Endometrial microvascular endothelial cells (primary cell): Measurements from ENCODE around the gene SNAI1. TPM values are rescaled to one million over a fixed set of nuclear protein-coding genes. Genes with fewer than 3 reads are reported as not detected.
"Not testable (repeated sequence)": the region's sequence is repeated elsewhere in the genome, so short reads cannot be mapped to it uniquely, and the experiment has no call there.

ENCODE experiments used
- in situ Hi-C: cut with HindIII; loops from 2 replicates; pipeline ENCODE4 v1.10.0; 2017; ENCODE audit warnings: low sequenced_read_pairs, low pct_unique_long_range_greater_than_20kb; ENCODE audit errors: inconsistent ontology term
- total RNA-seq: library from RNA; depleted of rRNA; stranded (reverse); fragments of >200 nt; gene quantifications from one replicate; pipeline ENCODE4 v1.2.3, GENCODE V29; 2015; ENCODE audit errors: inconsistent ontology term

SNAI1 gene
- total RNA-seq: 4.0 TPM

DNA sequence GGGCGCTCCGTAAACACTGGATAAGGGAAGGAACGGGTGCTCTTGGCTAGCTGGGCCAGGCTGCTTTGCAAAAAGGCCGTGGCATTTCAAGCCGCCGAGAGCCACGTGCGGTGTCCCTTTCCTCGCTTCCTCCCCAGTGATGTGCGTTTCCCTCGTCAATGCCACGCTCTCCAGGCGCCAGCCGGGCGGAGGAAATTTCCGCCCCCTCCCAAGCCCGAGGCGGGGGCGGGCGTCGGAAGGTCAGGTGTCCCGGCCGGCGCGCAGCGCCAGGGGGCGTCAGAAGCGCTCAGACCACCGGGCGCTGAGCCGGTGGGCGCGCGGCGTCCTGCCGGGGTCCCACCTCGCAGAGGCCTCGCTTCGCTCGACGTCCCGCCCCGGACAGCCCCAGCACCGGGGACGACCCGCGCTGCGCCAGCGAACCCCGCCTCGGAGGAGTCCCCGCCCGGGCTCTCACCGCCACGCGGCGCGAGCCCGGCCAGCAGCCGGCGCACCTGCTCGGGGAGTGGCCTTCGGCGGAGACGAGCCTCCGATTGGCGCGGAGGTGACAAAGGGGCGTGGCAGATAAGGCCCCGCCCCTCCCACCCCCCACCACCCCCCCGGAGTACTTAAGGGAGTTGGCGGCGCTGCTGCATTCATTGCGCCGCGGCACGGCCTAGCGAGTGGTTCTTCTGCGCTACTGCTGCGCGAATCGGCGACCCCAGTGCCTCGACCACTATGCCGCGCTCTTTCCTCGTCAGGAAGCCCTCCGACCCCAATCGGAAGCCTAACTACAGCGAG lies at the start of gene SNAI1:
TSS of gene SNAI1 (plus strand) at position 635 of the 777 bp plus-strand sequence. CDS start at position 715, 80 bp downstream.
- in situ Hi-C loops: no loop called here

DNA sequence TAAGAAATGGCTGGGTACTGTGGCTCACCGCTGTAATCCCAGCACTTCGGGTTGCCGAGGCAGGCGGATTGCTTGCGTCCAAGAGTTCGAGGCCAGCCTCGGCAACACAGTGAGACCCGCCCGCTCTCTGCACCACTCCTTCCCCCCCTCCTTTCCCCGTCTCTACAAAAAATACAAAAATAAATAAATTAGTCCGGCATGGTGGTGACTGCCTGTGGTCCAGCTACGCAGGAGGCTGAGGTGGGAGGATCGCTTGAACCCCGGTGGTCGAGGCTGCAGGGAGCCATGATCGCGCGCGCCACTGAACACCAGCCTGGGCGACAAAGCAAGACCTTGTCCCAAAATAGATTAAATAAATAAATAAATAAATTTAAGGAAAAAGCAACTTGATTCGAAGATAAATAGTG lies 47.0 kb upstream of the SNAI1 start:
- in situ Hi-C loops: no loop called here

DNA sequence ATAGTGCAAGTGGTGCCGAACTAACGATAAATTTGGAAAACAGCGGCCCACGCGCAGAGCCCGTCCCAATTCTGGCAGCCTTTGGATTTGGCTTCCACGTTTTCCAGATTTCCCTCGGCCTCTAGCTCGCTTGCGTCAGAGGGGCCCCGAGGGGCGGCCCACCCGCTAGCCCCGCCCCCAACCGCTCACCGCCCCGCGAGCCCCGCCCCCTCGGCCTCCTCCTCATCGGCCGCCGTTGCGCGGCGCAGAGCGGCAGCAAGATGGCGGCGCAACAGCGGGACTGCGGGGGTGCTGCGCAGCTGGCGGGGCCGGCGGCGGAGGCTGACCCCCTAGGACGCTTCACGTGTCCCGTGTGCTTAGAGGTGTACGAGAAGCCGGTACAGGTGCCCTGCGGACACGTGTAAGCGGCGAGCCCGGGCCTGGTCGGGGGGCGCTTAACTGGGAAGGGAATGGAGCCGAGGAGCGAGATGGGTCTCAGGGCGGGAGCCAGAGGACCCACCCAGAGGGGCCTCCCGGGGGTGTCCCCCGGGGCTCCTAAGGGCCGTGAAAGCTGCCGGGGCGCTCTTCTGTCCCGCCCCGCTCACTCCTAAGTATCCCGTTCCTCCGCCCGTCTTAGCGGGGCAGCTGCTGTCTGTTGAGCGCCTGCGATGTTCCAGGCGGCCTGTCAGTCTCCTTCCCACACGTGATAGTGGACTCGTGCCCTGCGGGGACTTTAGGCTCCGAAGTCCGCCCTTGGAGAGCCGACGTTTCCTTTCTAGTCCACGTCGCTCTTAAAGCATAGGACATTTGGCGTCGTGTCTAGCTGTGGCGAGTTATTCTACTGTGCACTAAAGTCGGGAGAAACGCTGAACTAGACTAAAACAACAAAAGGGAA lies 46.4 kb upstream of the SNAI1 start, which contains the start of gene RNF114:
TSS of gene RNF114 (plus strand) at position 245 of the 874 bp plus-strand sequence. CDS start at position 261, 16 bp downstream.
- in situ Hi-C loops: no loop called here

- in situ Hi-C loops: no loop called here
Measured at GRCh38 chr20:49937027-49937929, 45.5 kb upstream of the SNAI1 start.

- in situ Hi-C loops: no loop called here
Measured at GRCh38 chr20:49938173-49939163, 44.3 kb upstream of the SNAI1 start.

DNA sequence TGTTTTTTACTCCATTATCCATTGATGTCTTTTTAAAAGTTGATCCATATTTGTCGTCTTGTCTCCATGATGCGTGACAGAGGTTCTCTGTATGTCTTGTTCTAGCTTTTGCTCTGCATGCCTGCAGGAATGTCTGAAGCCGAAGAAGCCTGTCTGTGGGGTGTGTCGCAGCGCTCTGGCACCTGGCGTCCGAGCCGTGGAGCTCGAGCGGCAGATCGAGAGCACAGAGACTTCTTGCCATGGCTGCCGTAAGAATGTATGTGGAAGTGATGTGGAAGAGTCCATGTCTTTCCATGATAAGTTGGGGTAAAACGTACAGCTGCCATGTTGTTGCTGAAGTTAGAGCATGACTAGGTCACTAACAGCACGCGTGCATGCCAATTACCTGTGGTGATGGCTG lies 41.3 kb upstream of the SNAI1 start:
- in situ Hi-C loops: no loop called here

DNA sequence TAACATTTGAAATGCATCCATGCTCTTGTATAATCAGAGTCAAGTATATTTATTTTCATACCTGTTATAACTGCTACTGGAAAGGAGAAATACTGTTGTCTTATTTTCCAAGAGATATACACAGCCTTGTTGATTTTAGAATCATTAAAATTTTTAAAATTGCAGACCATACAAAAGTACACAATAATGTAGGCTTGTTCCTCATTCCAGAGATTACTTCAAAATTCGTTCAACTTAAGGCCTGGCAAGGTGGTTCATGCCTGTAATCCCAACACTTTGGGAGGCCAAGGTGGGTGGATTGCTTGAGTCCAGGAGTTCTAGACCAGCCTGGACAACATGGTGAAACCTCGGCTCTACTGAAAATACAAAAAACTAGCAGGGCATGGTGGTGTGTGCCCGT lies 40.5 kb upstream of the SNAI1 start:
- in situ Hi-C loops: no loop called here

GRCh38 chr20:49942942-49943341 lies 39.8 kb upstream of the SNAI1 start:
- in situ Hi-C loops: no loop called here

DNA sequence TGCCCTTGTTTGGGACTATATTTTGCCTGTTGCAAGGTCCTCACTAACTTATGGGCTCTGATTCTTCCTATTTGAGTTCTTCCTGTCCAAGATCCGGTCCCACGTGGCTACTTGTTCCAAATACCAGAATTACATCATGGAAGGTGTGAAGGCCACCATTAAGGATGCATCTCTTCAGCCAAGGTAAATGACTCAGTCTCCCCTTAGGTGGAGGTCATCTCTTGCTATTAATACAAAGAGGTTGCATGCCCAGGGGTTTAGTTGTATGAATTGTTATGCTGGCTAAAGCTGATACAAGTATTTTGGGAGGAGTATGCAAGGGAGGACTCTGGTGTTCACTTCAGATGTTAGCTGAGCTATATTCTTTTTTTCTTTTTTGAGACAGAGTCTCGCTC lies 37.5 kb upstream of the SNAI1 start:
- in situ Hi-C loops: no loop called here

DNA sequence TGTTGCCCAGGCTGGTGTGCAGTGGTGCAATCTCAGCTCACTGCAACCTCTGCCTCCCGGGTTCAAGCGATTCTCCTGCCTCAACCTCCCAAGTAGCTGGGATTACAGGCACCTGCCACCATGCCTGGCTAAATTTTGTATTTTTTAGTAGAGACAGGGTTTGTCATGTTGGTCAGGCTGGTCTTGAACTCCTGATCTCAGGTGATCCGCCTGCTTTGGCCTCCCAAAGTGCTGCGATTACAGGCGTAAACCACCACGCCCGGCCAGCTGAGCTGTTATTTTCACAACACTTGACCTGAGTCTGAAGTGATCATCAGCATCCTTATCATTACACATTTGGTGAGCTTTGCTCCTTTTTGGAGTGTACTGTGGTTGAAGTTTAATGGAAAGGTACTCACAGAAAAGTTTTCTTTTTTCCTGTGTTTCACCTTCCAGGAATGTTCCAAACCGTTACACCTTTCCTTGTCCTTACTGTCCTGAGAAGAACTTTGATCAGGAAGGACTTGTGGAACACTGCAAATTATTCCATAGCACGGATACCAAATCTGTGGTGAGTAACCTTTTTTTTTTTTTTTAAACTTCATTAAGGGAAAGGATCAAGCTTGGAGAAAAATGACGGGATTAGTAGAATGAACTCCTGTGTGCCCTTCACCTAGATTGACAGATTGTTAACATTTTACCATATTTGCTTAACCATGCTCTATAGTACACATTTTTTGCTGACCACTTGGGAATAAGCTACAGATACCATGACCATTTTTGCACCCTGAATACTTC lies 36.9 kb upstream of the SNAI1 start:
- in situ Hi-C loops: no loop called here

DNA sequence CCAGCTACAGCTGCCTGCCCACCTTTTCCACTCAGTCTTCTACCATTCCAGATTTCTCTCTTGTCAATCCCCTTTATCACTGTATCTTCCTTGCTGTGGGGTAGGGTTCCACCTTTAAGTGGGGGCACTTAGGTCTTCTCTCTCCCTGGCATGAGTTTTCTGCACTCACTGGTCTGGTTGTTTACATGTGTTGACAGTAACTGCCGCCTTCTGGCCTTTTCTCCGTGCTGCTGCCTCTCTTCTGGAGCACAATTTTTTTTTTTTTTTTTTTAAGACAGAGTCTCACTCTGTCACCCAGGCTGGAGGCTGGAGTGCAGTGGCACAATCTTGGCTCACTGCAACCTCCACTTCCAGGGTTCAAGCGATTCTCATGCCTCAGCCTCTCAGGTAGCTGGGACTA lies 34.6 kb upstream of the SNAI1 start:
- in situ Hi-C loops: no loop called here

DNA sequence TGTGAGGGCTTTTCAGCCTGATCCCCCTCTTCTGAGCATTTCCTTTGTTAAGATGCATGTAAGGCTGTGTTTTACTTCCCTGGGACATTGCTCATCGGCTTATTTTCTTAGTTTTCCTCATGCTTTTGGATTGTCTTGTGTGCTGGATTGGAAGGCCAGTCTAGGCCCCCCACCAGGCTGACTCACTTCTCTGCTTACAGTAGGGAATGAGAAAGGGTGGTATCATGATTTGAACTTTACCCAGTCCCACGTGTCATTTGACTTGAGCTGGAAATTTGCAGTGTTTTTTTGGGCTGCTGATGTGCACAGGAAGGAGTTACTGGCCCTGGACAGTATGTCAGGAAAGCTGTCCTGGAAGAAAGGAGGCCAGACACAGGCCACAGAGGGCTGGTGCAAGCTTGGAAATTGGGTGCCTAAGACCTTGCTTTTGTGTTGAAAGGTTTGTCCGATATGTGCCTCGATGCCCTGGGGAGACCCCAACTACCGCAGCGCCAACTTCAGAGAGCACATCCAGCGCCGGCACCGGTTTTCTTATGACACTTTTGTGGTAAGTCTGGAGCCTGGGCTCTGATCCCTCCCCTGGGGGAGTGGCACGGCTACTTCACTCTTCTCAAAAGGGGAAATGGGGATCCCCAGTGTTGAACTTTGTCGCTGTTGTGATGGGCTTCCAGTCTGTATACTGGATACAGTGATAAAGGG lies 33.8 kb upstream of the SNAI1 start:
- in situ Hi-C loops: no loop called here

- in situ Hi-C loops: no loop called here
Measured at GRCh38 chr20:49951151-49951550, 31.6 kb upstream of the SNAI1 start.

DNA sequence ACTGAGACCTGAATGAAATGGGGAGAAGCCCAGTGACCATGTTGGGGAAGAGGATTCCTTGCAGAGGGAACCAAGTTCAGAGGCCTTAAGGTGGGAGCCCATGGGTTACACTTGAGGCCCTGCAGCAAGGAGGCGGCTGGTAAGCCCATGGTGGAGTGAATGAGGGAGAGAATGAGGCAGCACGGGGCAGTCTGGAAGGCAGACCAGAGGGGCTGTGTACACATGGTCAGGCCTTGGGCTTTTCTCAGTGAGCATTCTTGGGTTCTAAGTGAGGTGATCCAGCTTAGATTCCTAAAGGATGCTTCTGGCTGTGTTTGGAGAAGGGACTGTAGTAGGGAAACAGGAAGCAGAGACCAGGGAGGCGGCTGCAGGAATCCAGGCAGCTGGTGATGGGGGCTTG lies 27.6 kb upstream of the SNAI1 start:
- in situ Hi-C loops: no loop called here

GRCh38 chr20:49955830-49956396 lies 26.9 kb upstream of the SNAI1 start:
- in situ Hi-C loops: not testable (repeated sequence)

DNA sequence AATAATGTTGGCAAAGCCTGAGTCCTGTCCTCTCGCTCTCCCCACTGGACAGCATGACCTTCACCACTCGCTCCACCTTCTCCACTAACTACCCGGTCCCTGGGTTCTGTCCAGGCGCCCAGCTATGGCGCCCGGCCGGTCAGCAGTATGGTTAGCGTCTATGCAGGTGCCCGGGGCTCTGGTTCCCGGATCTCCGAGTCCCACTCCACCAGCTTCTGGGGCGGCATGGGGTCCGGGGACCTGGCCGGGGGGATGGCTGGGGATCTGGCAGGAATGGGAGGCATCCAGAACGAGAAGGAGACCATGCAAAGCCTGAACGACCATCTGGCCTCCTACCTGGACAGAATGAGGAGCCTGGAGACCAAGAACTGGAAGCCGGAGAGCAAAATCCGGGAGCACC lies 26.1 kb upstream of the SNAI1 start:
- in situ Hi-C loops: no loop called here
